Hepatocyte (in vitro differentiated cells): Measurements from ENCODE around the gene IREB2. TPM values are rescaled to one million over a fixed set of nuclear protein-coding genes. Genes with fewer than 3 reads are reported as not detected.

Source experiments
- DNase-seq: peaks from one replicate; pipeline ENCODE4 v3.0.0-alpha.2; 2016; ENCODE audit warnings: low spot score
- H2AFZ ChIP-seq: fragments of 200-600 bp; sonication (generic); 2 replicates; pipeline ENCODE4 v1.6.0; 2016; ENCODE audit warnings: antibody characterized with exemption, mild to moderate bottlenecking
- H3K27ac ChIP-seq: fragments of 200-600 bp; sonication (generic); 2 replicates; pipeline ENCODE4 v1.5.1; 2016; ENCODE audit warnings: mild to moderate bottlenecking
- H3K27me3 ChIP-seq: fragments of 200-600 bp; sonication (generic); 2 replicates; pipeline ENCODE4 v1.6.1; 2016
- H3K36me3 ChIP-seq: fragments of 200-600 bp; sonication (generic); replicated peaks from 2 replicates; pipeline ENCODE4 v1.5.1; 2016; ENCODE audit warnings: low read depth; ENCODE audit not compliant: insufficient read depth
- H3K4me1 ChIP-seq: fragments of 200-600 bp; sonication (generic); 2 replicates; pipeline ENCODE4 v1.5.1; 2016; ENCODE audit warnings: mild to moderate bottlenecking, moderate library complexity; ENCODE audit not compliant: insufficient read depth
- H3K4me2 ChIP-seq: fragments of 200-600 bp; sonication (generic); 2 replicates; pipeline ENCODE4 v1.6.0; 2016
- H3K4me3 ChIP-seq: fragments of 200-600 bp; sonication (generic); 2 replicates; pipeline ENCODE4 v1.5.1; 2016; ENCODE audit warnings: mild to moderate bottlenecking
- H3K79me2 ChIP-seq: fragments of 200-600 bp; sonication (generic); 2 replicates; pipeline ENCODE4 v1.6.0; 2017; ENCODE audit warnings: mild to moderate bottlenecking
- H3K9me2 ChIP-seq: fragments of 200-600 bp; sonication (generic); replicated peaks from 2 replicates; pipeline ENCODE4 v1.6.0; 2017; ENCODE audit warnings: mild to moderate bottlenecking; ENCODE audit not compliant: insufficient read depth
- H3K9me3 ChIP-seq: fragments of 200-600 bp; sonication (generic); 2 replicates; pipeline ENCODE4 v1.5.1; 2016; ENCODE audit warnings: low read depth, mild to moderate bottlenecking
- H4K20me1 ChIP-seq: fragments of 200-600 bp; sonication (generic); 2 replicates; pipeline ENCODE4 v1.6.0; 2016; ENCODE audit warnings: mild to moderate bottlenecking; ENCODE audit not compliant: insufficient read depth, poor library complexity, severe bottlenecking
- EZH2 ChIP-seq: fragments of 200-600 bp; sonication (generic); IDR thresholded peaks from 2 replicates; pipeline ENCODE4 v1.6.1; 2016; ENCODE audit warnings: antibody characterized with exemption, mild to moderate bottlenecking, borderline replicate concordance
- EZH2phosphoT487 ChIP-seq: fragments of 200-600 bp; sonication (generic); IDR thresholded peaks from one replicate; pipeline ENCODE4 v1.6.1; 2018; ENCODE audit warnings: antibody characterized with exemption, mild to moderate bottlenecking, low read depth, moderate library complexity; ENCODE audit not compliant: unreplicated experiment, severe bottlenecking
- WGBS: methylation state at CpG from one replicate; pipeline ENCODE4 v1.1.6; 2016; ENCODE audit warnings: low lambda C conversion rate; ENCODE audit errors: missing lambda C conversion rate; 5-methylcytosine and 5-hydroxymethylcytosine counted together
- polyA plus RNA-seq: library from polyadenylated mRNA; unstranded; fragments of >200 nt; fragmentation: Nextera tagmentation; extraction: Ambion mirVana; gene quantifications from 2 replicates; pipeline ENCODE4 v1.2.1, GENCODE V29; 2016
- total RNA-seq: library from RNA; depleted of rRNA; stranded (reverse); fragments of >200 nt; gene quantifications from 2 replicates; pipeline ENCODE4 v1.2.3, GENCODE V29; 2014
- TF ChIP-seq, protein P1 (sequence below): fragments of 200-600 bp; sonication (generic); IDR thresholded peaks from 2 replicates; pipeline ENCODE4 v1.5.1; 2016; ENCODE audit warnings: antibody characterized with exemption, mild to moderate bottlenecking; ENCODE audit not compliant: poor library complexity

The IREB2 gene
- total and polyA plus RNA-seq, 2 experiments from 2014 or later = 20.4 to 54.0 TPM

DNA sequence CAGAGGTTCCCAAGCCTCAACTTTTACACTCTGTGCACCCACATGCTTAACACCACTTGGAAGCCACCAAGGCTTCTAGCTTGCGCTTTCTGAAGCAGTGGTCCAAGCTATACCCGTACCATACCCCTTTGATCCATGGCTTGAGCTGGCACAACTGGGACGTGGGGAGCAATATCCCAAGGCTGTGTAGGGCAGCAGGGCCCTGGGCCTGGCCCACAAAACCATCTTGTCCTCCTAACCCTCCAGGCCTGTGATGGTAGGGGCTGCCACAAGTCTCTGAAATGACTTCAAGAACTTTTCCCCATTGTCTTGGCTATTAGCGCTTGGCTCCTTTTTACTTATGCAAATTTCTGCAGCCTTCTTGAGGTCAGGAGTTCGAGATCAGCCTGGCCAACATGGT, 86.2 kb downstream of the IREB2 start:
- H3K4me1 ChIP-seq = no peaks in the 10 kb centered on the region
- H2AFZ ChIP-seq = no peak overlapping the region
- no peaks in the 10 kb centered on the region for H3K36me3 ChIP-seq
- no peaks in the 10 kb centered on the region for H3K27me3 ChIP-seq
- DNase-seq = no peak
- H3K4me2 ChIP-seq = no peak overlapping the region
- 94% methylated on average over 5 of the region's 5 CpGs for WGBS
- no peaks in the 10 kb centered on the region for H4K20me1 ChIP-seq
- H3K9me3 ChIP-seq = no peaks in the 10 kb centered on the region
- TF ChIP-seq EZH2phosphoT487 (no peak), EZH2 (no peak)
- TF ChIP-seq, protein P1, sequence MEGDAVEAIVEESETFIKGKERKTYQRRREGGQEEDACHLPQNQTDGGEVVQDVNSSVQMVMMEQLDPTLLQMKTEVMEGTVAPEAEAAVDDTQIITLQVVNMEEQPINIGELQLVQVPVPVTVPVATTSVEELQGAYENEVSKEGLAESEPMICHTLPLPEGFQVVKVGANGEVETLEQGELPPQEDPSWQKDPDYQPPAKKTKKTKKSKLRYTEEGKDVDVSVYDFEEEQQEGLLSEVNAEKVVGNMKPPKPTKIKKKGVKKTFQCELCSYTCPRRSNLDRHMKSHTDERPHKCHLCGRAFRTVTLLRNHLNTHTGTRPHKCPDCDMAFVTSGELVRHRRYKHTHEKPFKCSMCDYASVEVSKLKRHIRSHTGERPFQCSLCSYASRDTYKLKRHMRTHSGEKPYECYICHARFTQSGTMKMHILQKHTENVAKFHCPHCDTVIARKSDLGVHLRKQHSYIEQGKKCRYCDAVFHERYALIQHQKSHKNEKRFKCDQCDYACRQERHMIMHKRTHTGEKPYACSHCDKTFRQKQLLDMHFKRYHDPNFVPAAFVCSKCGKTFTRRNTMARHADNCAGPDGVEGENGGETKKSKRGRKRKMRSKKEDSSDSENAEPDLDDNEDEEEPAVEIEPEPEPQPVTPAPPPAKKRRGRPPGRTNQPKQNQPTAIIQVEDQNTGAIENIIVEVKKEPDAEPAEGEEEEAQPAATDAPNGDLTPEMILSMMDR = no peak
- no peak overlapping the region for H3K27ac ChIP-seq
- no peaks in the 10 kb centered on the region for H3K9me2 ChIP-seq
- H3K4me3 ChIP-seq = no peak overlapping the region
- no peaks in the 10 kb centered on the region for H3K79me2 ChIP-seq

GRCh38 chr15:78527325-78527724, 89.3 kb downstream of the IREB2 start:
- no peaks in the 10 kb centered on the region for H3K9me3 ChIP-seq
- TF ChIP-seq, protein P1 = no peak
- TF ChIP-seq EZH2phosphoT487 = no peak
- no peak for DNase-seq
- H3K36me3 ChIP-seq = no peaks in the 10 kb centered on the region
- H2AFZ ChIP-seq = no peak overlapping the region
- no peak overlapping the region for H3K4me2 ChIP-seq
- WGBS = 88% methylated on average over 5 of the region's 5 CpGs
- H3K4me3 ChIP-seq = no peak overlapping the region
- H3K27ac ChIP-seq = no peak overlapping the region
- no peaks in the 10 kb centered on the region for H3K9me2 ChIP-seq
- no peaks in the 10 kb centered on the region for H3K79me2 ChIP-seq
- no peaks in the 10 kb centered on the region for H4K20me1 ChIP-seq
- H3K27me3 ChIP-seq = no peaks in the 10 kb centered on the region
- no peaks in the 10 kb centered on the region for H3K4me1 ChIP-seq

DNA sequence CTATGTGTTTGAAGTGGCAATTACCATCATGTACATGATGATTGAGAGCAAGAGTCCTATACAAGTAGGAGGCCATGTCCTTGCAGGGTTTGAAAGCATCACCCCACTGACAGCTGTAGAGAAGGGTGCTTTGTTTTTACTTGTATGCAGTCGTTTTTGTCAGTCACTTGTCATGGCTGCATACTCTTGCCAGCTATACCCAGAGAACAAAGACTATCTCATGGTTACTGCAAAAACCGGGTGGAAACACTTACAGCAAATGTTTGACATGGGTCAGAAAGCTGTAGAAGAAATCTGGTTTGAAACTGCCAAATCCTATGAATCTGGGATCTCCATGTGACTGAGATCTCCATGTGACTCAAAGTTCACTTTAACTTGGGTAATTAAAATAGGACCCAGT, 95.3 kb downstream of the IREB2 start:
- H3K36me3 ChIP-seq = no peaks in the 10 kb centered on the region
- whole genome bisulfite sequencing = 77% methylated on average over 2 of the region's 2 CpGs
- no peaks in the 10 kb centered on the region for H3K9me2 ChIP-seq
- no peaks in the 10 kb centered on the region for H3K79me2 ChIP-seq
- DNase-seq = no peak
- TF ChIP-seq EZH2phosphoT487 (no peak), EZH2 (no peak)
- TF ChIP-seq, protein P1 = no peak
- H3K4me3 ChIP-seq = no peak overlapping the region
- no peak overlapping the region for H3K4me2 ChIP-seq
- no peaks in the 10 kb centered on the region for H3K27me3 ChIP-seq
- no peak overlapping the region for H2AFZ ChIP-seq
- no peaks in the 10 kb centered on the region for H3K4me1 ChIP-seq
- no peak overlapping the region for H3K27ac ChIP-seq
- H4K20me1 ChIP-seq = no peaks in the 10 kb centered on the region
- H3K9me3 ChIP-seq = no peaks in the 10 kb centered on the region

DNA sequence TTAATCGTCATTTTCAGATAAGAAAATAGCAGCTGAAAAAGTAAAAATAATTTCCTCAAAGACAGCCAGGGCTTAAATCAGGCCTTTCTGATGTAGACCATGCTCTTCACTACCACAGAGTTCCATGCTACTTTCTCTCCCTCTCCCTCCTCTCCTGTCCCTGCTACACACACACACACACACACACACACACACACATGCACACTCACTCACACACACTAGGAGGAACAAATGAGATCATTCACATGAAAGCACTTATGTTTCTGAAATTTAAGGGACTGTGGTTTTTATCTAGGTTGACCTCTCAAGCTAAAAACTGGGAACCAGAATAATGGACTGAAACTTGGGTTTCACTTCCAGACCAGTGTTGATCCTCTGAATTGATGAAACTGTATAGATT, 98.1 kb downstream of the IREB2 start:
- Histone ChIP-seq H3K79me2 (peaks cover 6% of the 10 kb centered on the region), H3K4me3 (no peak overlapping the region), H3K9me3 (no peaks in the 10 kb centered on the region), H3K27ac (no peak overlapping the region), H3K4me2 (no peak overlapping the region), H3K27me3 (no peaks in the 10 kb centered on the region), H3K4me1 (peaks cover under 1% of the 10 kb centered on the region), H3K36me3 (no peaks in the 10 kb centered on the region), H2AFZ (no peak overlapping the region), H4K20me1 (peaks cover 3% of the 10 kb centered on the region), H3K9me2 (no peaks in the 10 kb centered on the region)
- TF ChIP-seq, protein P1 = no peak
- no peak for DNase-seq
- 100% methylated on average over 1 of the region's 1 CpG for WGBS
